H9 (cell line): Measurements from ENCODE around the gene LEF1. TPM values are rescaled to one million over a fixed set of nuclear protein-coding genes. Genes with fewer than 3 reads are reported as not detected.

Experiments
- DNase-seq: peaks from one replicate; pipeline ENCODE4 v3.0.0-alpha.2; 2017
- H2AFZ ChIP-seq: one replicate; pipeline ENCODE4 v1.6.1; 2013; ENCODE audit warnings: mild to moderate bottlenecking, low read length, control low read depth, moderate library complexity
- H2AK5ac ChIP-seq: 2 replicates; pipeline ENCODE4 v1.6.1; 2013; ENCODE audit warnings: low read length, control low read depth, mixed read lengths; ENCODE audit not compliant: insufficient read length
- H2BK120ac ChIP-seq: one replicate; pipeline ENCODE4 v1.6.1; 2013; ENCODE audit warnings: low read depth, mild to moderate bottlenecking, low read length, control low read depth, inconsistent platforms; ENCODE audit not compliant: poor library complexity, severe bottlenecking
- H2BK12ac ChIP-seq: 2 replicates; pipeline ENCODE4 v1.6.1; 2013; ENCODE audit warnings: low read length, control low read depth, mixed read lengths, low read depth; ENCODE audit not compliant: insufficient read length
- H2BK15ac ChIP-seq: 2 replicates; pipeline ENCODE4 v1.6.1; 2013; ENCODE audit warnings: low read depth, low read length, control low read depth
- H2BK20ac ChIP-seq: one replicate; pipeline ENCODE4 v1.6.1; 2013; ENCODE audit warnings: low read depth, mild to moderate bottlenecking, low read length, control low read depth, inconsistent platforms; ENCODE audit not compliant: poor library complexity, severe bottlenecking
- H2BK5ac ChIP-seq: 2 replicates; pipeline ENCODE4 v1.6.1; 2013; ENCODE audit warnings: low read length, control low read depth, mixed read lengths; ENCODE audit not compliant: insufficient read length
- H3K14ac ChIP-seq: 2 replicates; pipeline ENCODE4 v1.6.1; 2013; ENCODE audit warnings: low read length, control low read depth; ENCODE audit not compliant: insufficient read depth
- H3K18ac ChIP-seq: 2 replicates; pipeline ENCODE4 v1.6.1; 2013; ENCODE audit warnings: low read depth, mild to moderate bottlenecking, mixed read lengths, low read length, control low read depth; ENCODE audit not compliant: insufficient read length
- H3K23ac ChIP-seq: 2 replicates; pipeline ENCODE4 v1.6.1; 2013; ENCODE audit warnings: low read length, control low read depth, mixed read lengths, low read depth; ENCODE audit not compliant: insufficient read length
- H3K23me2 ChIP-seq: 2 replicates; pipeline ENCODE4 v1.6.1; 2013; ENCODE audit warnings: low read depth, mild to moderate bottlenecking, mixed read lengths, low read length, control low read depth; ENCODE audit not compliant: insufficient read length, poor library complexity, severe bottlenecking
- H3K27ac ChIP-seq: 2 replicates; pipeline ENCODE4 v1.5.1; 2013; ENCODE audit warnings: low read length, control low read depth, mixed read lengths, low read depth; ENCODE audit not compliant: insufficient read length
- H3K27me3 ChIP-seq: 2 replicates; pipeline ENCODE4 v1.6.1; 2013; ENCODE audit warnings: low read length, control low read depth, inconsistent platforms; ENCODE audit not compliant: insufficient read depth
- H3K4ac ChIP-seq: 2 replicates; pipeline ENCODE4 v1.6.1; 2013; ENCODE audit warnings: low read depth, mild to moderate bottlenecking, control low read depth, inconsistent platforms, low read length, moderate library complexity
- H3K4me1 ChIP-seq: 2 replicates; pipeline ENCODE4 v1.6.1; 2013; ENCODE audit warnings: low read length, control low read depth, inconsistent platforms; ENCODE audit not compliant: insufficient read depth
- H3K4me2 ChIP-seq: 2 replicates; pipeline ENCODE4 v1.6.1; 2013; ENCODE audit warnings: low read length, control low read depth, mixed read lengths; ENCODE audit not compliant: insufficient read length, insufficient read depth
- H3K56ac ChIP-seq: 2 replicates; pipeline ENCODE4 v1.6.1; 2013; ENCODE audit warnings: low read depth, mild to moderate bottlenecking, mixed read lengths, low read length, control low read depth; ENCODE audit not compliant: insufficient read length
- H3K79me1 ChIP-seq: 2 replicates; pipeline ENCODE4 v1.6.1; 2013; ENCODE audit warnings: low read depth, mild to moderate bottlenecking, moderate library complexity, low read length, control low read depth, inconsistent platforms; ENCODE audit not compliant: insufficient read depth, poor library complexity, severe bottlenecking
- H3K79me2 ChIP-seq: 2 replicates; pipeline ENCODE4 v1.6.1; 2013; ENCODE audit warnings: low read length, control low read depth, inconsistent platforms; ENCODE audit not compliant: insufficient read depth
- H3K9ac ChIP-seq: 2 replicates; pipeline ENCODE4 v1.6.1; 2013; ENCODE audit warnings: low read length, control low read depth, mixed read lengths; ENCODE audit not compliant: insufficient read length; ENCODE audit errors: extremely low read depth
- H3K9me3 ChIP-seq: one replicate; pipeline ENCODE4 v1.6.1; 2013; ENCODE audit warnings: low read depth, low read length, inconsistent platforms; ENCODE audit not compliant: control insufficient read depth
- H3T11ph ChIP-seq: one replicate; pipeline ENCODE4 v1.6.1; 2013; ENCODE audit warnings: mild to moderate bottlenecking, low read length, control low read depth, inconsistent platforms
- H4K20me1 ChIP-seq: one replicate; pipeline ENCODE4 v1.6.1; 2013; ENCODE audit not compliant: control insufficient read depth, insufficient read length, insufficient read depth
- H4K5ac ChIP-seq: 2 replicates; pipeline ENCODE4 v1.6.1; 2013; ENCODE audit warnings: low read depth, mild to moderate bottlenecking, mixed read lengths, low read length, control low read depth; ENCODE audit not compliant: insufficient read length
- H4K8ac ChIP-seq: replicated peaks from 2 replicates; pipeline ENCODE4 v1.6.1; 2013; ENCODE audit warnings: low read length, control low read depth, mixed read lengths, low read depth; ENCODE audit not compliant: insufficient read length
- H4K91ac ChIP-seq: 2 replicates; pipeline ENCODE4 v1.6.1; 2013; ENCODE audit warnings: low read depth, mild to moderate bottlenecking, moderate library complexity, mixed read lengths, low read length, control low read depth; ENCODE audit not compliant: insufficient read length
- H3K27ac Mint-ChIP-seq, 3 experiments: 2 replicates in 2 of 3; 3 replicates in 1 of 3; pipeline ENCODE4 v1.8.0; 2020 to 2021; ENCODE audit warnings: mixed read lengths in 3 of 3, mild to moderate bottlenecking in 1 of 3, moderate library complexity in 1 of 3
- H3K27me3 Mint-ChIP-seq: 2 replicates; pipeline ENCODE4 v1.8.0; 2021; ENCODE audit warnings: low read depth, mild to moderate bottlenecking, moderate library complexity, mixed read lengths
- H3K36me3 Mint-ChIP-seq, 3 experiments: 2 replicates in 2 of 3; 3 replicates in 1 of 3; pipeline ENCODE4 v1.8.0; 2020 to 2021; ENCODE audit warnings: low read depth in 3 of 3, mixed read lengths in 3 of 3; ENCODE audit not compliant: insufficient read depth in 1 of 3
- H3K4me1 Mint-ChIP-seq, 2 experiments: 2 replicates each; pipeline ENCODE4 v1.8.0; 2020; ENCODE audit warnings: mixed read lengths in 2 of 2
- H3K4me3 Mint-ChIP-seq, 2 experiments: 2 replicates in 1 of 2; 3 replicates in 1 of 2; pipeline ENCODE4 v1.8.0; 2020 to 2021; ENCODE audit warnings: mild to moderate bottlenecking in 2 of 2, mixed read lengths in 2 of 2, moderate library complexity in 1 of 2
- H3K9me3 Mint-ChIP-seq, 2 experiments: 2 replicates in 1 of 2; 3 replicates in 1 of 2; pipeline ENCODE4 v1.8.0; 2020; ENCODE audit warnings: mild to moderate bottlenecking in 2 of 2, mixed read lengths in 2 of 2, moderate library complexity in 1 of 2
- CTCF ChIP-seq: fragments of 200-600 bp; sonication (generic); conservative IDR thresholded peaks from 3 replicates; pipeline ENCODE4 v1.8.0; 2021; ENCODE audit warnings: antibody characterized with exemption, mild to moderate bottlenecking
- WGBS: extraction: QIAGEN DNeasy Blood & Tissue Kit; methylation state at CpG from one replicate; pipeline ENCODE4 v1.1.7; 2013; ENCODE audit warnings: missing lambda C conversion rate, low lambda C conversion rate, mixed read lengths; ENCODE audit not compliant: insufficient read length; ENCODE audit errors: extremely low coverage; 5-methylcytosine and 5-hydroxymethylcytosine counted together
- total RNA-seq: library from RNA; stranded (reverse); gene quantifications from 2 replicates; pipeline ENCODE4 v1.2.1, GENCODE V29; 2021

Gene LEF1
- total RNA-seq, 1 experiment from 2014 or later = 2.5 TPM

- peak overlapping the region in 1 of 3 experiments; percentile 59; a peak in 2 of 7 replicates for H3K27ac Mint-ChIP-seq
- no peak overlapping the region for H3K23ac ChIP-seq
- H3K14ac ChIP-seq = no peak overlapping the region
- H3K23me2 ChIP-seq = no peaks in the 10 kb centered on the region
- peaks cover 5% of the 10 kb centered on the region for H3K27me3 Mint-ChIP-seq
- no peaks in the 10 kb centered on the region for H3K79me2 ChIP-seq
- no peak overlapping the region for H3K9ac ChIP-seq
- no peaks in the 10 kb centered on the region for H3K9me3 ChIP-seq
- no peak overlapping the region for H3K56ac ChIP-seq
- no peak overlapping the region for H4K91ac ChIP-seq
- TF ChIP-seq CTCF = no peak
- H2BK120ac ChIP-seq = no peak overlapping the region
- H4K8ac ChIP-seq = no peak overlapping the region
- H2BK15ac ChIP-seq = no peak overlapping the region
- WGBS = no CpG with 5 or more reads among the region's 5 CpGs
- H3K18ac ChIP-seq = no peak overlapping the region
- no peaks in the 10 kb centered on the region for H4K20me1 ChIP-seq
- no peaks in the 10 kb centered on the region for H3K4me1 ChIP-seq
- no peak overlapping the region for H3K4me2 ChIP-seq
- H3T11ph ChIP-seq = no peak overlapping the region
- H3K4me1 Mint-ChIP-seq = peaks cover 6 to 9% of the 10 kb centered on the region in 2 experiments
- no peaks in the 10 kb centered on the region for H3K79me1 ChIP-seq
- H3K4me3 Mint-ChIP-seq = no peak overlapping the region
- no peak overlapping the region for H2AFZ ChIP-seq
- H3K4ac ChIP-seq = no peak overlapping the region
- no peak for DNase-seq
- H2BK20ac ChIP-seq = no peak overlapping the region
- no peak overlapping the region for H2BK5ac ChIP-seq
- no peak overlapping the region for H2BK12ac ChIP-seq
- H3K27me3 ChIP-seq = no peaks in the 10 kb centered on the region
- H3K9me3 Mint-ChIP-seq = no peaks in the 10 kb centered on the region
- H4K5ac ChIP-seq = no peak overlapping the region
- H3K27ac ChIP-seq = no peak overlapping the region
- no peak overlapping the region for H2AK5ac ChIP-seq
- H3K36me3 Mint-ChIP-seq = no peaks in the 10 kb centered on the region
These were observed 125.2 kb downstream of the LEF1 start for GRCh38 chr4:108043526-108043925.
